ENCODE data around the gene SPATA2L.

The SPATA2L gene

GRCh38 chr16:89656435-89657121, 44.9 kb downstream of the SPATA2L start:
- no peak for TF ChIP-seq CTCF (IDR thresholded peaks at IDR 0.05; ENCODE audit: extremely low read depth, insufficient read depth, missing control alignments)
- DNase-seq (ENCODE audit: low spot score), result no peak
- in situ Hi-C loops (cut with MboI; ENCODE audit: low pct_unique_long_range_greater_than_20kb, low sequenced_read_pairs, unreplicated experiment), result no loop called here

GRCh38 chr16:89655062-89655643, 46.4 kb downstream of the SPATA2L start:
- no peak for TF ChIP-seq CTCF (IDR thresholded peaks at IDR 0.05; ENCODE audit: extremely low read depth, insufficient read depth, missing control alignments)
- in situ Hi-C loops (cut with MboI; ENCODE audit: low pct_unique_long_range_greater_than_20kb, low sequenced_read_pairs, unreplicated experiment), result no loop called here
- no peak for DNase-seq (ENCODE audit: low spot score)

GRCh38 chr16:89653656-89654295, 47.7 kb downstream of the SPATA2L start:
- in situ Hi-C loops (cut with MboI; ENCODE audit: low pct_unique_long_range_greater_than_20kb, low sequenced_read_pairs, unreplicated experiment), result no loop called here
- no peak for TF ChIP-seq CTCF (IDR thresholded peaks at IDR 0.05; ENCODE audit: extremely low read depth, insufficient read depth, missing control alignments)
- no peak for DNase-seq (ENCODE audit: low spot score)

- no peak for DNase-seq (ENCODE audit: low spot score)
- no peak for TF ChIP-seq CTCF (IDR thresholded peaks at IDR 0.05; ENCODE audit: extremely low read depth, insufficient read depth, missing control alignments)
- in situ Hi-C loops (cut with MboI; ENCODE audit: low pct_unique_long_range_greater_than_20kb, low sequenced_read_pairs, unreplicated experiment), result no loop called here
Observed at GRCh38 chr16:89651584-89651983, 49.9 kb downstream of the SPATA2L start.

GRCh38 chr16:89646906-89647305, 54.6 kb downstream of the SPATA2L start:
- DNase-seq (ENCODE audit: low spot score), result no peak
- TF ChIP-seq CTCF (IDR thresholded peaks at IDR 0.05; ENCODE audit: extremely low read depth, insufficient read depth, missing control alignments), result no peak
- in situ Hi-C loops (cut with MboI; ENCODE audit: low pct_unique_long_range_greater_than_20kb, low sequenced_read_pairs, unreplicated experiment), result no loop called here
